ENCODE data around the gene ERN1. TPM values are rescaled to one million over a fixed set of nuclear protein-coding genes. Genes with fewer than 3 reads are reported as not detected.
A peak's percentile ranks its signal among the peaks of the same experiment; 100 is the strongest.

The ERN1 gene
- total and polyA plus RNA-seq, 2 of the 13 experiments (the other 11 are each of a cell fraction or from before 2014, with no cell fraction given): 6.0 to 12.7 TPM

- peak; percentile 89; the same call in 1 of the 2 replicates for TF ChIP-seq FIP1L1 (IDR thresholded peaks at IDR 0.05; ENCODE audit: borderline replicate concordance, insufficient read depth, low read depth, low read length)
- TF ChIP-seq ZNF687 (CRISPR knock-in tag; IDR thresholded peaks at IDR 0.05): peak; percentile 99
- TF ChIP-seq ZBTB21 (CRISPR knock-in tag; IDR thresholded peaks at IDR 0.05): no peak; the same call in 1 of the 2 replicates
- TF ChIP-seq SMAD9 (CRISPR knock-in tag; IDR thresholded peaks at IDR 0.05): 0 out of 2 replicates have a peak, but pooled peaks have one; percentile 23
- peak; percentile 97 for TF ChIP-seq ZHX1 (CRISPR knock-in tag; IDR thresholded peaks at IDR 0.05; ENCODE audit: low read depth)
- TF ChIP-seq ZNF616 (CRISPR knock-in tag; IDR thresholded peaks at IDR 0.05; ENCODE audit: low read depth): 0 out of 2 replicates have a peak, but pooled peaks have one; percentile 13
- TF ChIP-seq NRL (CRISPR knock-in tag; IDR thresholded peaks at IDR 0.05; ENCODE audit: borderline replicate concordance): peak; percentile 87; the same call in 1 of the 2 replicates
- TF ChIP-seq ZNF619 (CRISPR knock-in tag; IDR thresholded peaks at IDR 0.05): peak; percentile 36; the same call in 1 of the 2 replicates
- peak; percentile 76; the same call in 1 of the 2 replicates for TF ChIP-seq ZNF547 (CRISPR knock-in tag; IDR thresholded peaks at IDR 0.05)
- TF ChIP-seq TRIM24 (CRISPR knock-in tag; IDR thresholded peaks at IDR 0.05): no peak
- peak; percentile 77 for TF ChIP-seq FOXK1 (CRISPR knock-in tag; IDR thresholded peaks at IDR 0.05; ENCODE audit: borderline replicate concordance, low read depth)
- TF ChIP-seq ZNF512B (CRISPR knock-in tag; IDR thresholded peaks at IDR 0.05; ENCODE audit: borderline replicate concordance): peak; percentile 98; the same call in 1 of the 2 replicates
- no peak for TF ChIP-seq CC2D1A (CRISPR knock-in tag; IDR thresholded peaks at IDR 0.05)
- no peak for TF ChIP-seq DNMT1 (CRISPR knock-in tag; IDR thresholded peaks at IDR 0.05)
- TF ChIP-seq ZNF34 (CRISPR knock-in tag; IDR thresholded peaks at IDR 0.05; ENCODE audit: borderline replicate concordance): peak; percentile 93; the same call in 1 of the 2 replicates
- TF ChIP-seq KDM4B (CRISPR knock-in tag; IDR thresholded peaks at IDR 0.05): peak; percentile 78
- peak in 1 of 2 experiments; percentile 99; a peak in 2 of 4 replicates for TF ChIP-seq KLF16 (CRISPR knock-in tag; IDR thresholded peaks at IDR 0.05)
- TF ChIP-seq JUNB (CRISPR knock-in tag; IDR thresholded peaks at IDR 0.05; ENCODE audit: borderline replicate concordance): peak; percentile 72; the same call in 1 of the 2 replicates
- TF ChIP-seq HNRNPH1 (optimal IDR thresholded peaks at IDR 0.05; ENCODE audit: low read depth, low read length): peak; percentile 98
Measured at GRCh38 chr17:64145751-64146417, 15.9 kb upstream of the ERN1 start (continued).

All from HepG2 (cell line).